ENCODE data around the gene EEPD1. TPM values are rescaled to one million over a fixed set of nuclear protein-coding genes. Genes with fewer than 3 reads are reported as not detected.
A peak's percentile ranks its signal among the peaks of the same experiment; 100 is the strongest.

EEPD1 gene
- total RNA-seq, 1 donor: 9.0 TPM

DNA sequence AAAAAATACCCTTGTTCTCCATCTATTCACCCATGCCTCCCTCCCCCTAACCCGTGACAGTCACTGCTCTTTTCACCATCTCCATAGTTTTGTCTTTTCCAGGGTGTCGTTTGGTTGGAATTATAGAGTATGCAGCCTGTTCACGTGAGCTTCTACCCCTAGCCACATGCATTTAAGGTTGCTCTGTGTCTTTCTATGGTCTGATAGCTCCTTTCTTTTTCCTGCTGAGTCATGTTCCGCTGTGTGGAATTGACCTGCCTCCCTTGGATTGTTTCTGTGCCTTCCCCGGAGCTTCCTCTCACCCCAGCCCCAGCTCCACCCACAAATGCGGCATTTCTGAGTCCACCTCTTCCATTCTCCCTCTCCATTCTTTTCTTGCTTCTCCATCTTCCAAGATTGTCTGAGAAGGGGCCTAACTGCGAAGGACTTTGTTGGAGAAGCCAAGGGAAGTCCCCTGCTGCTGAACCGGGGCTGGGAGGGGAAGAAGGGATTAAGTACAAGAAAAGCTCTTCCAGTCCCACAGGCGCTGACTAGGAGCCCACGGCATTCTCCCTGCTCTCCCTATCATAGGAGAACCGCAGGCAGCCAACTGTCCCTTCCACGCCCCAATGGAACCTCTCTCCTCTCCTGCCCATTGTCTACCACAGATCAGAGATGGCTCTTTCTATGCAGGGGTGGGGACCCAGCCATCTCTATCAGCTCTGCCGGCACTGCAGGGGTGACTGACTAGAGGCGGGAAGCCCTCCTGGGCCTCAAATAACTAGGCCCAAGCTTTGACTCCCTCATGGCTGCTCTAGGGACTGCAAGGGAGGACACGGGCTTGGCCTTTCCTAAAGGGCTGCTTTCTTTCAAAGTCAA is 149.1 kb downstream of the EEPD1 start:
- Histone ChIP-seq H3K27me3 (ENCODE audit: insufficient read depth, low read length) (peaks cover 11% of the 10 kb centered on the region), H3K36me3 (ENCODE audit: insufficient read depth, low read length) (no peaks in the 10 kb centered on the region), H3K79me2 (ENCODE audit: insufficient read depth, low read length) (no peaks in the 10 kb centered on the region), H2AFZ (ENCODE audit: low read length) (peak overlapping the region; percentile 9), H3K4me1 (ENCODE audit: insufficient read depth, low read length) (peaks cover 27% of the 10 kb centered on the region), H3K4me2 (ENCODE audit: insufficient read depth, low read length) (no peak overlapping the region), H3K27ac (ENCODE audit: low read depth, low read length) (no peak overlapping the region), H4K20me1 (ENCODE audit: insufficient read depth, low read length) (peaks cover 6% of the 10 kb centered on the region), H3K4me3 (ENCODE audit: insufficient read depth, low read length) (no peak overlapping the region), H3K9me3 (ENCODE audit: low read depth, low read length) (no peaks in the 10 kb centered on the region)
- DNase-seq (ENCODE audit: insufficient read length, low spot score, missing footprints): peak; percentile 72
- TF ChIP-seq, protein P1, sequence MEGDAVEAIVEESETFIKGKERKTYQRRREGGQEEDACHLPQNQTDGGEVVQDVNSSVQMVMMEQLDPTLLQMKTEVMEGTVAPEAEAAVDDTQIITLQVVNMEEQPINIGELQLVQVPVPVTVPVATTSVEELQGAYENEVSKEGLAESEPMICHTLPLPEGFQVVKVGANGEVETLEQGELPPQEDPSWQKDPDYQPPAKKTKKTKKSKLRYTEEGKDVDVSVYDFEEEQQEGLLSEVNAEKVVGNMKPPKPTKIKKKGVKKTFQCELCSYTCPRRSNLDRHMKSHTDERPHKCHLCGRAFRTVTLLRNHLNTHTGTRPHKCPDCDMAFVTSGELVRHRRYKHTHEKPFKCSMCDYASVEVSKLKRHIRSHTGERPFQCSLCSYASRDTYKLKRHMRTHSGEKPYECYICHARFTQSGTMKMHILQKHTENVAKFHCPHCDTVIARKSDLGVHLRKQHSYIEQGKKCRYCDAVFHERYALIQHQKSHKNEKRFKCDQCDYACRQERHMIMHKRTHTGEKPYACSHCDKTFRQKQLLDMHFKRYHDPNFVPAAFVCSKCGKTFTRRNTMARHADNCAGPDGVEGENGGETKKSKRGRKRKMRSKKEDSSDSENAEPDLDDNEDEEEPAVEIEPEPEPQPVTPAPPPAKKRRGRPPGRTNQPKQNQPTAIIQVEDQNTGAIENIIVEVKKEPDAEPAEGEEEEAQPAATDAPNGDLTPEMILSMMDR (IDR thresholded peaks at IDR 0.05; ENCODE audit: extremely low read depth, low read depth, low read length): no peak

DNA sequence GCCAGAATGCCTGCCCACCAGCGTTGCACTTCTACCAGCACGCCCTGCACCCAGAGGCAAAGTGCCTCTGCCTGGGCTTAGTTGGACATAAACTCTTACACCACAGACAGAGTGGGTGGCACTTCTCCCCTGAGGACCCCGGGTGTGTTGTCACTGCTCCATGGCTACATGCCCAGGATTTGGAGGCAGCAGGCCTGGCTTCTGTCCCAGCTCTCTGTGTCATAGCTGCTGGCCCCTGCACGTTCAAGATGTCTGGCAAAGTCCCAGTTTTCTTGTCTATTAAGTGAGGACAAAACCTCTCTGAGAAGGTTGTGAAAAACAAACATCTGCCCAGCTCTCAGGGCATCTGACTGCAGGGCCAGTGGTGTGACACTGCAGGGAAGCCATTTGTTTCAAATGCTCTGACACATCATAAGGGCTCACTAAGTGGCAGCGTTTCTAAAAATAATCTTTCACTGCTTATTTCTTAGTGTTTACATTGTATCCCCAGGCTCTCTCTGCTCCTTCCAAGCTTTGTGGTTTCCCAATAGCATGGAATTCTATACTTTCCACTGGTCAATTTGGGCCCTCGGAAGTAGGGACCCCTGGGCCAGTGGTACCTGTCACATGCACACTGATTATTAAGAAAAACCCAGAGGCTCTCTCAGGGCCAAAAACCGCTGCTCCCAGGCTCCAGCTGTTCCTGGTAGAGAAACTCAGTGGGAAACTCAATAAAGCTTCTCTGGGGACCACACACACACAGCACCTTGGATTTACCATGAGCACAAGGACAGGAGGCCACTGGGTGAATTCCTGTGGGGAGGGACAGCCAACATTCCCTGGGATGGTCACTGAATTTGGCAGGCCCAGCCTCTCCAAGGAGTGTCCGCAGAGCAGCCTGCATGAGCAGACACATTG is 150.4 kb downstream of the EEPD1 start:
- peaks cover 27% of the 10 kb centered on the region for H3K4me1 ChIP-seq (ENCODE audit: insufficient read depth, low read length)
- TF ChIP-seq, protein P1 (IDR thresholded peaks at IDR 0.05; ENCODE audit: extremely low read depth, low read depth, low read length): no peak

DNA sequence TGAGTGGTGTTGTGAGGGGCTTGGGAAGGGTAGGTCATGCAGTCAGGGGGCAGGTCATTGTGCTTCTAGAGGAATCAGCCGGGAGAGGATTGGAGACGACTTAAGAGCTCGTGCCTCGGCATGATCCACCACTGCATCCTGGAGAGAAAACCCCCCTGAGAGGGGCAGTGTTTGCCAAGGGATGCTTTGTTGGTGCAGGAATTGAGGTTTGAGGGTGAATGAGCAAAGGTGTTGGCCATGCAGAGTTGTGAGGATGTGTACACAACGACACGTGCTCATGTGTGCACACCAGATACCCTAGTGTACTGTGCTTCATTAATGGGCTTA is 151.0 kb downstream of the EEPD1 start:
- H3K36me3 ChIP-seq (ENCODE audit: insufficient read depth, low read length): no peaks in the 10 kb centered on the region
- peaks cover 6% of the 10 kb centered on the region for H4K20me1 ChIP-seq (ENCODE audit: insufficient read depth, low read length)
- no peaks in the 10 kb centered on the region for H3K9me3 ChIP-seq (ENCODE audit: low read depth, low read length)
- H3K27me3 ChIP-seq (ENCODE audit: insufficient read depth, low read length): peaks cover 11% of the 10 kb centered on the region
- peak overlapping the region; percentile 18 for H3K4me3 ChIP-seq (ENCODE audit: insufficient read depth, low read length)
- H3K27ac ChIP-seq (ENCODE audit: low read depth, low read length): peak overlapping the region; percentile 67
- TF ChIP-seq, protein P1 (IDR thresholded peaks at IDR 0.05; ENCODE audit: extremely low read depth, low read depth, low read length): no peak
- H3K79me2 ChIP-seq (ENCODE audit: insufficient read depth, low read length): no peaks in the 10 kb centered on the region
- peak; percentile 56 for DNase-seq (ENCODE audit: insufficient read length, low spot score, missing footprints)
- peaks cover 27% of the 10 kb centered on the region for H3K4me1 ChIP-seq (ENCODE audit: insufficient read depth, low read length)
- H2AFZ ChIP-seq (ENCODE audit: low read length): no peak overlapping the region
- peak overlapping the region; percentile 66 for H3K4me2 ChIP-seq (ENCODE audit: insufficient read depth, low read length)

More for the DNA sequence above, 150.4 kb downstream of the EEPD1 start:
- Histone ChIP-seq H2AFZ (ENCODE audit: low read length) (no peak overlapping the region), H3K79me2 (ENCODE audit: insufficient read depth, low read length) (no peaks in the 10 kb centered on the region), H3K9me3 (ENCODE audit: low read depth, low read length) (no peaks in the 10 kb centered on the region), H4K20me1 (ENCODE audit: insufficient read depth, low read length) (peaks cover 6% of the 10 kb centered on the region), H3K27ac (ENCODE audit: low read depth, low read length) (peak overlapping the region; percentile 67), H3K4me3 (ENCODE audit: insufficient read depth, low read length) (peak overlapping the region; percentile 18), H3K4me2 (ENCODE audit: insufficient read depth, low read length) (peak overlapping the region; percentile 66), H3K36me3 (ENCODE audit: insufficient read depth, low read length) (no peaks in the 10 kb centered on the region), H3K27me3 (ENCODE audit: insufficient read depth, low read length) (peaks cover 11% of the 10 kb centered on the region)
- DNase-seq (ENCODE audit: insufficient read length, low spot score, missing footprints): peak; percentile 94

DNA sequence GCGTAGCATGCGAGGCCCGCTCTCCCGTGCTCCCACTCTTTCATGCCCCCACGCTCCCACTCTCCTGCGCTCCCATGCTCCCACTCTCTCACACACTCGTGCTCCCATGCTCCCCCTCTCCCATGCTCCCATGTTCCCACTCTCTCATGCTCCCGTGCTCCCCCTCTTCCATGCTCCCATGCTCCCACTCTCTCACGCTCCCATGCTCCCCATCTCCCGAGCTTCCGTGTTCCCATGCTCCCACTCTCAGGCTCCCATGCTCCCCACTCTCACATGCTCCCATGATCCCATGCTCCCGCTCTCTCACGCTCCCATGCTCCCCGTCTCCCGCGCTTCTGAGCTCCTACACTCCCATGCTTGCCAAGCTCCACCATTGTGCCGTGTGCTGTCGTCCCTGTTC is 152.2 kb downstream of the EEPD1 start:
- TF ChIP-seq, protein P1 (IDR thresholded peaks at IDR 0.05; ENCODE audit: extremely low read depth, low read depth, low read length): no peak
- DNase-seq (ENCODE audit: insufficient read length, low spot score, missing footprints): no peak
- no peak overlapping the region for H3K27ac ChIP-seq (ENCODE audit: low read depth, low read length)
- peaks cover 11% of the 10 kb centered on the region for H3K27me3 ChIP-seq (ENCODE audit: insufficient read depth, low read length)
- H3K4me1 ChIP-seq (ENCODE audit: insufficient read depth, low read length): peaks cover 27% of the 10 kb centered on the region
- H2AFZ ChIP-seq (ENCODE audit: low read length): no peak overlapping the region
- H3K36me3 ChIP-seq (ENCODE audit: insufficient read depth, low read length): no peaks in the 10 kb centered on the region
- no peaks in the 10 kb centered on the region for H3K79me2 ChIP-seq (ENCODE audit: insufficient read depth, low read length)
- no peak overlapping the region for H3K4me2 ChIP-seq (ENCODE audit: insufficient read depth, low read length)
- no peak overlapping the region for H3K4me3 ChIP-seq (ENCODE audit: insufficient read depth, low read length)
- H4K20me1 ChIP-seq (ENCODE audit: insufficient read depth, low read length): peaks cover 6% of the 10 kb centered on the region
- H3K9me3 ChIP-seq (ENCODE audit: low read depth, low read length): no peaks in the 10 kb centered on the region
